ENCODE data around the gene MLF2.

- TF ChIP-seq POLR2A (conservative IDR thresholded peaks at IDR 0.05) (no peak), ZNF24 (IDR thresholded peaks at IDR 0.05) (no peak), CBX5 (IDR thresholded peaks at IDR 0.05; ENCODE audit: borderline replicate concordance, low read depth) (no peak), GTF2E2 (tag; IDR thresholded peaks at IDR 0.05) (no peak), CSDE1 (IDR thresholded peaks at IDR 0.05) (no peak), SMC3 (conservative IDR thresholded peaks at IDR 0.05; ENCODE audit: insufficient read depth, low read depth, low read length) (no peak)
These were observed 1.2 kb downstream of the MLF2 start for GRCh38 chr12:6751767-6752166.

Measured in K562 (cell line).